ENCODE data around the gene ZNF407.
"Not testable (repeated sequence)": the region's sequence is repeated elsewhere in the genome, so short reads cannot be mapped to it uniquely, and the experiment has no call there.

ZNF407 gene

GRCh38 chr18:74597662-74598349 is at the start of gene ZNF407:
ZNF407 (plus strand) TSS chr18:74597870; CDS start chr18:74631020, 33,150 bp downstream.
- DNase-seq (ENCODE audit: low spot score) = peak; percentile 94

- no peak for DNase-seq (ENCODE audit: low spot score)
Observed at GRCh38 chr18:74549591-74550104, 48.0 kb upstream of the ZNF407 start.

- no peak for DNase-seq (ENCODE audit: low spot score)
Observed at GRCh38 chr18:74550886-74551285, 46.8 kb upstream of the ZNF407 start.

- DNase-seq (ENCODE audit: low spot score) = no peak
Observed at GRCh38 chr18:74551452-74551851, 46.2 kb upstream of the ZNF407 start.

- DNase-seq (ENCODE audit: low spot score) = peak; percentile 83
Observed at GRCh38 chr18:74551936-74552555, 45.6 kb upstream of the ZNF407 start.

GRCh38 chr18:74556126-74556525 is 41.5 kb upstream of the ZNF407 start:
- no peak for DNase-seq (ENCODE audit: low spot score)

- DNase-seq (ENCODE audit: low spot score) = no peak
Observed at GRCh38 chr18:74558096-74558495, 39.6 kb upstream of the ZNF407 start.

GRCh38 chr18:74562131-74562730 is 35.4 kb upstream of the ZNF407 start:
- DNase-seq (ENCODE audit: low spot score) = no peak

GRCh38 chr18:74562775-74563174 is 34.9 kb upstream of the ZNF407 start:
- DNase-seq (ENCODE audit: low spot score) = no peak

GRCh38 chr18:74563999-74564398 is 33.7 kb upstream of the ZNF407 start:
- DNase-seq (ENCODE audit: low spot score) = no peak

GRCh38 chr18:74565164-74565563 is 32.5 kb upstream of the ZNF407 start:
- not testable (repeated sequence) for DNase-seq (ENCODE audit: low spot score)

- not testable (repeated sequence) for DNase-seq (ENCODE audit: low spot score)
Observed at GRCh38 chr18:74565993-74566392, 31.7 kb upstream of the ZNF407 start.

GRCh38 chr18:74567822-74568221 is 29.8 kb upstream of the ZNF407 start:
- DNase-seq (ENCODE audit: low spot score) = no peak

GRCh38 chr18:74569401-74569800 is 28.3 kb upstream of the ZNF407 start:
- no peak for DNase-seq (ENCODE audit: low spot score)

- no peak for DNase-seq (ENCODE audit: low spot score)
Observed at GRCh38 chr18:74570266-74570665, 27.4 kb upstream of the ZNF407 start.

- no peak for DNase-seq (ENCODE audit: low spot score)
Observed at GRCh38 chr18:74571895-74572680, 25.6 kb upstream of the ZNF407 start.

- DNase-seq (ENCODE audit: low spot score) = no peak
Observed at GRCh38 chr18:74573053-74573452, 24.6 kb upstream of the ZNF407 start.

- no peak for DNase-seq (ENCODE audit: low spot score)
Observed at GRCh38 chr18:74574916-74575315, 22.8 kb upstream of the ZNF407 start.

- DNase-seq (ENCODE audit: low spot score) = no peak
Observed at GRCh38 chr18:74577019-74577418, 20.7 kb upstream of the ZNF407 start.

- no peak for DNase-seq (ENCODE audit: low spot score)
Observed at GRCh38 chr18:74579496-74580065, 18.1 kb upstream of the ZNF407 start.

- no peak for DNase-seq (ENCODE audit: low spot score)
Observed at GRCh38 chr18:74582642-74583041, 15.0 kb upstream of the ZNF407 start.

GRCh38 chr18:74587441-74587840 is 10.2 kb upstream of the ZNF407 start:
- no peak for DNase-seq (ENCODE audit: low spot score)

Data from hematopoietic multipotent progenitor cell treated with erythropoietin and hydrocortisone succinate and interleukin-3 and kit ligand, for 17 days (in vitro differentiated cells).